NCI-H524 (cell line): ENCODE measurements around the gene KLHDC7B.

Experiments used
- DNase-seq, 2 experiments: peaks; one replicate each; lab custom pipeline; 2025; lab: John Stamatoyannopoulos, UW

The KLHDC7B gene

DNA sequence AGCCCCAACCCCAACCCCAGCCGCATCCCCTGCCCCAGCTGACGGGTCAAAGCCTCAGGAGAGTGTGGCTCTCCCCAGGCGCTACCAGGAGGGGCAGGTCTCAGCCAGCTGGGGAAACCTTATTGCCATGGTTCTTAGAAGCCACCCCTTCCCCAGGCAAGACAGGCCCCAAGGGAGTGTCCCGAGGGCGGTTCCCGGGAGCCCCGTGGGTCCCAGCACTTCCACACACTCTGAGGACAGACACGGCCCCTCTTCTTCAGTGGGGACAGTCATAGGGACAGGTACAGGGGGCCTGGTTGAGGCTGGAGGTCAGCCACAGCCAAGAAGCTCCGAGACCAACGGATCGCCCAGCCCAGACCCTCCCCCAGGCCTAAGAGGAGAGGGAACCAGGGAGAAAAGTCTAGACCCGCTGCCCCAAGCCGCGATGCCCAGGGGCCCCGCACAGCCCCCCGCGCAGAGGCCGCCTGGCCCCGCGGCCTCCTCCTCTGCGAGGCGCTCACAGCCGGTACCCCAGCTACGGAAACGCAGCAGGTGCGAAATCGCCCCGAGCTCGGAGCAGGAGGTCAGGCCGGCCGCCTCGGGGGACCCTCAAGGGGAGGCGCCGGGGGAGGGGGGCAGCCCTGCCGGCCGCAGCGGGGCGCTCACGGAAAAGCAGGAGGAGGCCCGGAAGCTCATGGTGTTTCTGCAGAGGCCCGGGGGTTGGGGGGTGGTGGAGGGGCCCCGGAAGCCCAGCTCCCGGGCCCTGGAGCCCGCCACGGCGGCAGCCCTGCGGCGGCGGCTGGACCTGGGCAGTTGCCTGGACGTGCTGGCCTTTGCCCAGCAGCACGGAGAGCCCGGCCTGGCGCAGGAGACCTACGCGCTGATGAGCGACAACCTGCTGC, 2.6 kb downstream of the KLHDC7B start:
- peak in 1 of 2 experiments; percentile 31 for DNase-seq

DNA sequence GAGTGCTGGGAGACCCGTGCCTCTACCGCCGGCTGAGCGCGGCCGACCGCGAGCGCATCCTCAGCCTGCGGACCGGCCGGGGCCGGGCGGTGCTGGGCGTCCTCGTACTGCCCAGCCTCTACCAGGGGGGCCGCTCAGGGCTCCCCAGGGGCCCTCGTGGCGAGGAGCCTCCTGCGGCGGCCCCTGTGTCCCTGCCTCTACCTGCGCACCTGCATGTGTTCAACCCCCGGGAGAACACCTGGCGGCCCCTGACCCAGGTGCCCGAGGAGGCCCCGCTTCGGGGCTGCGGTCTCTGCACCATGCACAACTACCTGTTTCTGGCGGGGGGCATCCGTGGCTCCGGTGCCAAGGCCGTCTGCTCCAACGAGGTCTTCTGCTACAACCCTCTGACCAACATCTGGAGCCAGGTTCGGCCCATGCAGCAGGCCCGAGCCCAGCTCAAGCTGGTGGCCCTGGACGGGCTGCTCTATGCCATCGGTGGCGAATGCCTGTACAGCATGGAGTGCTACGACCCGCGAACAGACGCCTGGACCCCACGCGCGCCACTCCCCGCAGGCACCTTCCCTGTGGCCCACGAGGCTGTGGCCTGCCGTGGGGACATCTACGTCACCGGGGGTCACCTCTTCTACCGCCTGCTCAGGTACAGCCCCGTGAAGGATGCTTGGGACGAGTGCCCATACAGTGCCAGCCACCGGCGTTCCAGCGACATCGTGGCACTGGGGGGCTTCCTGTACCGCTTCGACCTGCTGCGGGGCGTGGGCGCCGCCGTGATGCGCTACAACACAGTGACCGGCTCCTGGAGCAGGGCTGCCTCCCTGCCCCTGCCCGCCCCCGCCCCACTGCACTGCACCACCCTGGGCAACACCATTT, 3.5 kb downstream of the KLHDC7B start:
- no peak for DNase-seq

GRCh38 chr22:50550395-50550794, 4.7 kb downstream of the KLHDC7B start:
- DNase-seq = no peak

DNA sequence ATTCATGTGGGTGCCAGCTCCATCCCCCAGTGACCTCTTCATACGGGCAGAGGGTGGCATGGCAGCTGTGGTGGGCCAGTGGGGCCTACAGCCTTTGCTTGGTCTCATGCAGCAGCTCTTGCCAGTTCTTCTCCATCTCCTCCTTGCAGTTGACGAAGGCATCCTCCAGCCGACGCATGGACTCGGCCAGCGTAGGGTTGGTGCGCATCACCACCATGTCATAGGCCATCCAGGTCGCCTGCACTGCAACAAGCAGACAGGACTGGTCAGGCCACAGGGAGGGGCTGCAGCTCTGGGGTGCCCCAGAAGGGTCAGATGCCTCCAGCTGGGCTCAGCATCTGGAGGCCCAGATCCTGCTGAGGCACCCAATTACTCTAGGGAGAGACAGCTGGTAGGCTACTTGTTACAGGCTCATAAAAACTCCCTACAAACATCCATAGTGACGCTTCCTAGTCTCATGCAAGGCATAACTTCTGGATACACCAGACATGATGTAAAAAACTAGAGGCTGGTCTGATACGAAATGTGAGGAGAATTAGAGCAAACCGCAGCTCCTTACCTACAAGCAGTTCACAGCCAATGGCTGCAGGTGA, 5.6 kb downstream of the KLHDC7B start:
- peak in 1 of 2 experiments; percentile 71 for DNase-seq

DNA sequence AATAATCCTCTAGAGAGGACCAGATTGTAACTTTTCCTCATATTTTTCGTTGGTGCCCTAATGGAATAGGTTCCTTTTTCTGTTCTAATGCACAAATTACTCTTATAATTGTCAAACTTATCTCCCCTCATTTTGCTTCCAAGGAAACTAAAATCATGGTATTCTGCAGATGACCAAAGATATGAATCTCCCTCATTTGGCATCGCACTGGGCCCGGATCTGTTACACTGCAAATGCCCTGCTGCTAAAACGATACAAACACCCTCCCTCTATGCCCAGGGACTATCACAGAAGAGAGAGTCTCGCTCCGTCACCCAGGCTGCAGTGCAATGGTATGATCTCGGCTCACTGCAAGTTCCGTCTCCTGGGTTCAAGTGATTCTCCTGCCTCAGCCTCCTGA, 7.6 kb downstream of the KLHDC7B start:
- no peak for DNase-seq

GRCh38 chr22:50556703-50557102, 11.0 kb downstream of the KLHDC7B start:
- peak in 1 of 2 experiments; percentile 29 for DNase-seq

- DNase-seq = no peak
Observed at GRCh38 chr22:50560034-50560433, 14.3 kb downstream of the KLHDC7B start.

DNA sequence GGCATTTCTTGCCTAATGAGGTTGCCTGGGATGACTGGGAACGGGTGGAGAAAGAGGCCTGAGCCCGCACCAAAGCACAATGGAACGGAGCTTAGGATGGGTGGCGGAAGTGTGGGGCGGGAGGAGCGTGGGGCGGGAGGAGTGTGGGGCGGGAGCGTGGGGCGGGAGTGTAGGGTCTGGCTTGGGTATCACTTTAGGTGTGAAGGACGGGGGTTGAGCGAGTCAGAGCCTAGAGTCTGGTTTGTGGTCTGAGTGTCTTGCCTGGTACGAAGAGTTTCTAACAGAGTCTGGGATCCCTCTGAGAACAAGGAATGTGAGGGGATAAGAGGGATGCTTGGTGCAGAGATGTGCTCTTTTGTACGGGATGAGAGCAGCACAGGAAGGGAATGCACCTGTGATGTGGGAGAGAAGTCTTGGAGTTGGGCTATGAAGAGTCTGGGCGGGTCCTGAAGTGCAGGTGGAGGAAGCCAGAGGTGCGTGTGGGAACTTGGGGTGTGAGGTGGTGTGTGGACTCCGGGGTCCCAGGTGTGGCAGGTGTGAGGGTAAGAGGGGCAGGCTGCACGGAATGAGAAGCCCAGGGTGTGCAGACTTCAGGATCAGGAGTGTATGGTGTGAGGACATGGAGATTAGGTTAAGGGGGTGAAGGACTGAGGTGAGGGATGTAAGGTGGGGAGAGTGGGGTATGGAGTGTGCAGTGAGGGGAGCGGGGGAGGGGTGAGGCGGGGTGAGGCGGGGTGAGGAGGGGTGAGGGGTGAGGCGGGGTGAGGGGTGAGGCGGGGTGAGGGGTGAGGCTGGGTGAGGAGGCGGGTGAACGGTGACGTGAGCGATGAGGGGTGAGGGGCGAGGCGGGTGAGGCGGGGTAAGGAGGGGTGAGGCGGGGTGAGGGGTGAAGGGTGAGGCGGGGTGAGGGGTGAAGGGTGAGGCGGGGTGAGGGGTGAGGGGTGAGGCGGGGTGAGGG, 16.0 kb downstream of the KLHDC7B start:
- no peak for DNase-seq

DNA sequence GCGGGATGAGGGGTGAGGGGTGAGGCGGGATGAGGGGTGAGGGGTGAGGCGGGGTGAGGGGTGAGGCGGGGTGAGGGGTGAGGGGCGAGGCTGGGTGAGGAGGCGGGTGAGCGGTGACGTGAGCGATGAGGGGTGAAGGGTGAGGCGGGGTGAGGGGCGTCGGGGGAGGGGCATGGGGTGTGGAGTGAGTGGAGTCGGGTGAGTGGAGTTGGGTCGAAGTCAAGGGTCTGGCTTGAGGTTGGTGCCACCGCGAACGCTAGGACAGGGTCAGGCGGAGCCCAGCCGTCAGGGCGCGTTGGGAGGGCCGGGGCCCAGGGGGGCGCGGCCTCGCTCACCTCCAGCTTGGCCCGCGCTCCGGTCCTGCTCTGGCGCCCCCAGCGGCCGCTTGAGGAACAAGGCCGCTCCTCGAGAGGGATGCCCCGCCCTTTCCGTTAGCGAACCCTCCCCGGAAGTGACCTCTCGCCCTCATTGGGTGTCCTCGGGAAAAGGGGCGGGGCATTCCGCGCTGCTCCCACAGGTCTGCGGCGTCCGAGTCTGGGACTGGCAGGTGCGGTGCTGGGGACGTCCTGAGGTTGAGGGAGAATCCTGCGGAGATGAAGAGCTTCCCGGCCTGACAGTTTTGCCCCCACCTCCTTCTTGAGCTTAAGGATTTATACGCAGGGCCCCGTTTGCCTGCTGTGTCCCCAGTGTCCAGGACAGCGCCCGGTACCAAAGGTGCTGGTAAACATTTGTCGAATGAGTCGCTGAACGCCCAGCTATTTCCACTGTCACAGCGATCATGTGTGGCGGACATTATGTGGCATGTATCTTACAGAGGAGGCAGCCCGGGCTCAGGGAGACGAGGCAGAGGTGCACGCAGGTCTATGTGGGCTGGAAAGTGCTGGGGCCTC, 17.1 kb downstream of the KLHDC7B start, which contains the start of gene SYCE3:
Gene SYCE3 (minus strand): TSS at position 397 of the 890 bp plus-strand sequence. CDS start 6,514 bp downstream, outside the sequence.
- peak; percentile 83 to 96 for DNase-seq

- DNase-seq = no peak
Observed at GRCh38 chr22:50563413-50564160, 17.9 kb downstream of the KLHDC7B start.

- DNase-seq = no peak
Observed at GRCh38 chr22:50564289-50564688, 18.6 kb downstream of the KLHDC7B start.

- peak; percentile 34 to 60 for DNase-seq
Observed at GRCh38 chr22:50567721-50568252, 22.1 kb downstream of the KLHDC7B start.

DNA sequence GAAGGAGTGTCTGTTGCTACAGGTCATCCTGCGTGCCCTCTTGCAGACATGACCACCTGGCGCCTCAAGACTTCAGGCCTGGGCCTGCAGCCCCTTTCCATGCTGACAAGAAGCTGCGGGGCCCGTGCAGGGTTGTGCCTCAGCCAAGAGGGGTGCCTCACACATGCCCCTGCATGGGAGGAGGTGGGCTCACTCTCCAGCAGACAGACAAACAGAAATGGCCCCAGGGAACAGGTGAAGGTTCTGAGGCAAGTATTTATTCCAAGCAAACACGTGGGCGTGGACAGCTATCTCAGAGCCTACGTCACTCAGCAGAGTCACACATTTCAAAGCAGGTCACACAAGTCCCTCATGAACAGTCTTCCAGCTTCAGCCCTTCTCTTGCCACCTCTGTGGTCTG, 22.9 kb downstream of the KLHDC7B start:
- DNase-seq = no peak

GRCh38 chr22:50569041-50569459, 23.4 kb downstream of the KLHDC7B start:
- DNase-seq = no peak

GRCh38 chr22:50569896-50570535, 24.3 kb downstream of the KLHDC7B start:
- DNase-seq = no peak

- DNase-seq = no peak
Observed at GRCh38 chr22:50570861-50571260, 25.2 kb downstream of the KLHDC7B start.

GRCh38 chr22:50571264-50572175, 25.8 kb downstream of the KLHDC7B start:
- DNase-seq = no peak
